NCI-H1105 (cell line): Measurements from ENCODE around the gene SPATA9.

ENCODE experiments used
- DNase-seq: peaks from one replicate; lab custom pipeline; 2025; lab: John Stamatoyannopoulos, UW

The SPATA9 gene, protein sequence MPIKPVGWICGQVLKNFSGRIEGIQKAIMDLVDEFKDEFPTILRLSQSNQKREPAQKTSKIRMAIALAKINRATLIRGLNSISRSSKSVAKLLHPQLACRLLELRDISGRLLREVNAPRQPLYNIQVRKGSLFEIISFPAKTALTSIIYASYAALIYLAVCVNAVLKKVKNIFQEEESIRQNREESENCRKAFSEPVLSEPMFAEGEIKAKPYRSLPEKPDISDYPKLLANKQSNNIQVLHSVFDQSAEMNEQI

DNA sequence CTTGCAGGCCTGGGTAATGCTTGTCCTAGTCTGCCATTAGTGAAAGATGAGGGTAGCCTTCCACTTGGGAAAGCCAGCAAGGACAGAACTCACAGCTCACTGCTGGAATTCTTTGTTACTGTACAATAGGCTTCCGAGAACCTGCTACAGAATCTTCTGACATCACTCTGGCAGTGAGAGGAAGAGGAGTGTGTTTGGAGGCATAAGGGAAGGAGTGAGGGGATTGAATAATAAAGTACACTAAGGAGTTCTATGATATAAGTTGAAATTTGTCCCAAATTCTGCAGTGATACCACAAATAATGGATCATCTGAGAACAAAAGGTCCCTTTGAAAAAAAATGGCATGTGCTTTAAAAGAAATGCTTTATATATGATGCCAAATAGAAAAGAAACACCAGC, at the start of gene SPATA9:
Gene SPATA9, minus strand, starts transcription at position 101 of the 400 bp plus-strand sequence. CDS start 137 bp downstream, outside the sequence.
- DNase-seq = no peak

DNA sequence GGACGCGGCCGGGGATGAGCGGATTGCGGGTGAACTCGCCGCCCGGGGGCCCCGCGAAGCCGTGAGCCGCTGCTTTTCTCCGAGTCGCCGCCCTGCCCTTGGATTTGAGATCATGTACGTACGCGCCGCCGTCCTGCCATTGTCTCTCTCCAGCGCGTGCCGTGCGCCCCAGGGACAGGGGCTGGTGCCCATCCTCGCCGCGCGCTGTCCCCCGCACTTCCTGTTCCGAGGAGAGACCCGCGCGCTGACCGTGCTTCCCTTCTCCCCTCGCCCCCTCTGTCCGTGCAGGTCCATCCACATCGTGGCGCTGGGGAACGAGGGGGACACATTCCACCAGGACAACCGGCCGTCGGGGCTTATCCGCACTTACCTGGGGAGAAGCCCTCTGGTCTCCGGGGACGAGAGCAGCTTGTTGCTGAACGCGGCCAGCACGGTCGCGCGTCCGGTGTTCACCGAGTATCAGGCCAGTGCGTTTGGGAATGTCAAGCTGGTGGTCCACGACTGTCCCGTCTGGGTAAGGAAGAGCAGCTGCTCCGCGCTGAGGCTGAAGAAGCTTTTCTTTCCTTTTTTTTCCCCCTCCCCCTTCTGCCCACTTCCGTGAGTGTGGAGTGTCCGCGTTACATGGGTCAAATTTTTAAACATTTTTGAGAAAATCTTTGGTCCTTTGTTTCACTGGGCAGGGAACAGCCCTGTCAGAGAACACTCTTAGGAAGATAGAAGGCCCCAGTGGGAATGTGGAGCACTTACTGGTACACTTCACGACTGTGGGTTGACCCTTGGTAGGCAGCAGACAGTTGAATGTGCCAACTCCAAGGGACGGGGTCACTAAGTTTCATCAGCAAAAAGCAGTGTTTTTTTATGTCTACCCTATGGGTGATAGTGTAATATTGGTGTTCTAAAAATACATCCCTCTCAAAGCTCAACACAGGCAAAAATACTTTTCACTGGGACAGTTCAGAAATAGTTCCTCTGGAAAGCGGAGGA, 49.1 kb upstream of the SPATA9 start:
- DNase-seq = no peak

DNA sequence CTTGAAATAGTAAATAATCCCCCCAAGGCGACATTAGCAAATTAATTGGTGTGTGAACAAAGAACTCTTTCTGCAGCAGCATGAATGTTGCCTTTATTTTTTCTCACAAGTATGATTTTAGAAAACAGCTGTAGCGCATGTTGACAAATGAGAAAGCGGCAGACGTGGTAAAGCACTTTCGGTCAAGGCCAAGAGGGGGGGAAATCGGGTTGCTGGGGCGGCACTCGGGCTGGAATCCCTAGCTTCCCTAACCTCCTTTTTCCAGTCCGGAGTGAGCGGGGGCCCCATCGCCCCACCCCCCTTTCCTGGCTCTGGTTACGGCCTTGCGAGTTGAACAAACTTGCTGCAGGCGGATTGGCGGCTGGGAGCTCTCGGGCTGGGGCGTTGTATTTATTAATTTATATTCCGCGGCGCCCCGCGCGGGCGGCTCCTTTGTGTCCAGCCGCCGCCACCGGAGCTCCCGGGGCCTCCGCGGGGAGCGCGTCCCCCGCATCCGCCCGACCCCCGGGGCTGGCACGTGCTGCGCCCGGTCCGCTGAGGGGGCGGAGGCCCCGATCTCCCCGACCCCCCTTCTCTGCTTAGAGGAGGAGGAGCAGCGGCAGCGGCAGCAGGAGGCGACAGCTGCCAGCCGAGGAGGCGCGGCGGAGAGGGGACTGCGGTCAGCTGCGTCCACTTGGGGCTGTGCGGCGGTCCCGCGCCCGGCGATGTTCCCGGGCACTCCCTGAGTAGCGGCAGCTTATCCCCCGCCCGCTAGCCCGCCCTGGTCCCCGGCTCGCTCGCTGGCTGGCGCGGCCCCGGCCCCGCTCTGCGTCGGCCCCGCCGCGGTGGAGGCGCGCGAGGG, 48.2 kb upstream of the SPATA9 start, which contains the start of gene RHOBTB3:
Gene RHOBTB3, plus strand, starts transcription at position 607 of the 841 bp plus-strand sequence. CDS start 347 bp downstream, outside the sequence.
- peak; percentile 34 for DNase-seq

DNA sequence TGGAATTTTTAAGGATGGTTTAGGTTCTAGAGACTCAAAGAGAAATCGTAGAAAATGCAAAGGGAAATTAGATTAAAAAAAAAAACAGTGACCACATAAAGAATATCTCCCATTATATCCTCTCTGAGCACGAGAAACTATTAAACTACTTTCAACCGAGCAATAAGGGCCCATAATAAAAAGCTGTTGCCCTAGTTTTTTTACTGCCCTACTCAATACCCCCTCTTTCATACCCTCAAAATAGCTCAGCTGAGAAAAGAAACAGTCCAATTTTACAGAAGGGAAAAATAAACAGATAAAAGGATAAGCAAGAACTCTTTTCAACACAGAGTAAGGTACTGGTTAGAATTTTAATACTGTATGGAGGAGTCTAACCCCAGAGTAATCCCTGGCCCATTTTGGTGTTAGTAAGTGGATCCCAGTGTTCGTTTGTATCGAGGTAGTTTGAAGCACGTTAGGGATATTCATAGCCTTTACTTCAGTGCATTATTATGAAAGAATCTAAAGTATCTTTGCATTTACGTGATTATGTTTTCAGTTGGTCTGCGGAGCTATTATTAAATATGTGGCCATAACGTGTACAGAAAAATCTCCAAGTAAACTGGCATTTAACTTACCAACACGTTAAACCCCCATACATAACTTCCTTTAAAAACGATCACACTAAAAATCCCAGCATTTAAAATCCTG, 47.4 kb upstream of the SPATA9 start:
- no peak for DNase-seq

DNA sequence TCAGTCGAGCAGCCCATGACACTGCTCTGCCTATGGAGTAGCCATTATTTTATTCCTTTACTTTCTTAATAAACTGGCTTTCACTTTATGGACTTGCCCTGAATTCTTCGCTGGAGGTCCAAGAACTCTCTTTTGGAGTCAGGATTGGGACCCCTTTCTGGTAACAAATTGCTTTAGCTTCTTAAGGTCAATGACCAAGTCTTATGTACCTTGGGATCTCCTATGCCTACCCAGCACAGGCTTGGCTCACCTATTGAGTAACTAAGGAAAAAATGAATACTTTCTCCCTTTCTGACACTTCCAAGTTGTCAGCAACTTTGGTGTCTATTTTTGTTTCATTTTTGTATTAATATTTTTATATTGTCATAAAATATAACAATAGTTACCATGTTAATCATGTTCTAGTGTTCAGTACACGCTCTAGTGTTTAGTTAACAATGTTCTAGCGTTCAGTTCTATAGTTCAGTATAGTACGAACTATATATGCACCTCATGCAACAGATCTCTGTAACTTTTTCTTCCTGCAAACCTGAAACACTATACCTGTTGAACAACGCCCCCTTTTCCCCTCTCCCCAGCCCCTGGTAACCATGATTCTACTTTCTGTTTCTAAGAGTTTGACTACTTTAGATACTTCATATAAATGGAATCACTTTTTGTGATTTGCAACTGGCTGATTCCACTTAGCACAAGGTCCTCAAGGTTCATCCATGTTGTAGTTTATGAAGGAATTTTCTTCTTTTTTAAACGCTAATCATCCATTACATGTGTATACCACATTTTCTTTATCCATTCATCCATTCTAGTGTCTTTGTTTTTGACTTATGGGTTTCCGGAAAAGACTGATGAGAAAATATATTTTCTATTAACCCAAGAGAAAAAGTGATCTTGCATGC, 46.6 kb upstream of the SPATA9 start:
- DNase-seq = no peak

DNA sequence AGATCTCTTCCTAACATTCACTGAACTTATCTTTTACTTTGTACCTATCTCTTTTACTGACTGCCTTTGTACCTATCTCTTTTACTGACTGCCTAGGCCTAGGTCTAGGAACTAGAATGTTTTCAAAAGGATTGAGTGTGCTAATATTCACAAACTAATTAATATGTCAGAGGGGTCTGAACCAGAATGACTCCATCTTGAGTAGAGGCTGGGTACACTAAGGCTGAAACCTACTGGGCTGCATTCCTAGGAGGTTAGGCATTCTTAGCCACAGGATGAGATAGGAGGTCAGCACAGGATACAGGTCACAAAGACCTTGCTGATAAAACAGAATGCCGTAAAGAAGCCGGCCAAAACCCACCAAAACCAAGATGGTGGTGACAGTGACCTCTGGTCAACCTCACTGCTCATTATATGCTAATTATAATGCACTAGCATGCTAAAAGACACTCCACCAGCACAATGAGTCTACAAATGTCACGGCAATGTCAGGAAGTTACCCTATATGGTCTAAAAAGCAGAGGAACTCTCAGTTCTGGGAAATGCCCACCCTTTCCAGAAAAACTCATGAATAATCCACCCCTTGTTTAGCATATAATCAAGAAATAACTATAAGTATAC, 45.8 kb upstream of the SPATA9 start:
- DNase-seq = no peak

DNA sequence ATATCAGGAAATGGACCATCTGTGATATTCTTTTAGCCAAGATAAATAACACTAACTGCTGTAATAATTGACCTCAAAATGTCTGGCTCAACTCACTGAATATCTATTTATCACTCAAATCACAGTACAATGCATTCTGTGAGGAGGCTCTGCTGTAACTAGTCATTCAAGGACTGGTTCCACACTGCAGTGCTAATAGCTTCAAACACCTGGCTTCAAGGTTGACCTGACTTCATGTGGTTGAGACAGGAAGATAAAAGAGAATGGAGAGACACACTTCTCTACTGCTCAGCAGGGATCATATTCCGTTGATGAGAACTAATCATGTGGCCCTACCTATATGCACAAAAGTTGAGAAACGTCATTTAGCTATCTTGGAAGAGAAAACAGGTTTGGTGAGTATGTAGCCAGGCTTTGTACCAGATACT, 45.0 kb upstream of the SPATA9 start:
- DNase-seq = no peak

DNA sequence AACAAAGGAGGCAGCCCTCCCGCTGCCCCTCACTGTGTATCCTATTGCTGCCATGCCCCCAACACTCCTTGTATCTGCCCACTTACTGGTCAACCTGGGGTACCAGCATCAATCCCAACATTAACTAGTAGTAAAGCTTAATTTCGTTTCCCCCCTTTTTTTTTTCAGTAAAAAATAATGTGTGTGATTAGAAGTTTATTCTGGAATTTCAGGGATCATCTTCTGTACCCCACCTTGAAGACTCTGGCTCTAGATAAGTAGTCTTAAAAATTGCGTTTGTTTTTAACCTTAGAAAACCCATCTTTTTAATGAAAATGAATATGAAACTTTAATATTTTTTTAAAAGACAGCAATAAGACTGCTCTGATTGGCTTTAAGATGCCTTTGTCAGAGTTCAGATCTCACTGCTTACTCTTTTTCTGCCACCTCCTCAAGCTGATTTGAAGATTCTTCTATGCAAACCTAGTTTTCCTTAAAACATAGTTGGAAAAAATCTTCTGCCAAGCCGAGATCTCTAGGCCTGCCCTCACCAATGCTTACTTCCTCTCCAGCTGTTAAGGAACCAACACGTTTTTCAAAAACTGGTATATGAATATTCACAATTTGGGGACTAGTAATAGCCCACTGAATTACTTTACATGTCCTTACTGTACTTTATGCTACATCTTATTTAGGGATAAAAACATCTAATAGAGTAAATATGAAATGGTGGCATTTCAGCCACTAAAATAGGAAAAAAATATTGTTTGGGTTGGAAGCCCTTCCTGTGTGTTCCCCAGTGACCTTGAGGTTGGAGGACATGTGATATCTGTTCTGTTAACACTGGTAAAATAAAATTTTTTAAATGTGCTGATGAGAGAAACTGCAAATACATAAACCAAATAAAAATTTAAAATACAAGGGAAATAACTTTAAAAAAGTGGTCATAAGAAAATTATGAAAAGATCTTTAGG, 44.3 kb upstream of the SPATA9 start:
- no peak for DNase-seq

DNA sequence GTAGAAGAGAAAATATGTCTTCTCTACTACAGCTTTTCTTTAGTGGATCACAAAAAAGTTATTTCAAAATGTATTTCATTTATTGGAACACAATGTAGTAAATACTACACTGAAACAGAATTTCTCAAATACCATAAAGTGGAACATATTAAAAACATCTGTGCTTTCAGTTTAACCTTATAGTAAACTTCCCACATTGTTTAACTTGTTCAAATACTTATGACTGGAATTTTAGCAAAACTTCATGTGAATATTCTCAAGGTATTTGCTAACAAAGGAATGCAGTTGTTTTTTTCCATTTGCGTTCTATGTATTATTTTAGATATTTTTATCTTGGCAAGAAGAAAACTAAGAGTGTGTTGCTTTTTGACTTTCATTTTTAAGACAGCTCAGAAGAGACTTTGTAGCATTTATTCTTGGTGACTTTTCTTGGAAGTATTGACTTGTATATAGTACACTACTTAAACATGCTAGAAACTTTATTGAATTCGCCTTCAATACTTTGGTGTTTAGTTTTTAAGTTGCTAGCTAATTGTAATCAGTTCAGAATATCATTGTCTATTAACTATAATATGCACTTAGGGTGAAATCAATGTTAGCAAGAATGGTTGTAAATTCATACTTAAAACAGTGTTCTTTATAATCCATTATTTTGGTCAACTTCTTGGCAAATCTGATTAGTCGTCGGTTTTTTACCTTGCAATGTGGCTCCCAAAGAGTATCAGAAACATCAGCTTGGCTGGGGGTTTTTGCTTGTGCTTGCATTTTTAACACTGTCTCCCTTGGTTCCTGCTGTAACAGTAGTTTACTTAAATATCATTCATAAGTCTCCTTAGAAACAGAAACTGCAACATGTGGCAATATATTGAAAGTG, 43.4 kb upstream of the SPATA9 start:
- DNase-seq = no peak

DNA sequence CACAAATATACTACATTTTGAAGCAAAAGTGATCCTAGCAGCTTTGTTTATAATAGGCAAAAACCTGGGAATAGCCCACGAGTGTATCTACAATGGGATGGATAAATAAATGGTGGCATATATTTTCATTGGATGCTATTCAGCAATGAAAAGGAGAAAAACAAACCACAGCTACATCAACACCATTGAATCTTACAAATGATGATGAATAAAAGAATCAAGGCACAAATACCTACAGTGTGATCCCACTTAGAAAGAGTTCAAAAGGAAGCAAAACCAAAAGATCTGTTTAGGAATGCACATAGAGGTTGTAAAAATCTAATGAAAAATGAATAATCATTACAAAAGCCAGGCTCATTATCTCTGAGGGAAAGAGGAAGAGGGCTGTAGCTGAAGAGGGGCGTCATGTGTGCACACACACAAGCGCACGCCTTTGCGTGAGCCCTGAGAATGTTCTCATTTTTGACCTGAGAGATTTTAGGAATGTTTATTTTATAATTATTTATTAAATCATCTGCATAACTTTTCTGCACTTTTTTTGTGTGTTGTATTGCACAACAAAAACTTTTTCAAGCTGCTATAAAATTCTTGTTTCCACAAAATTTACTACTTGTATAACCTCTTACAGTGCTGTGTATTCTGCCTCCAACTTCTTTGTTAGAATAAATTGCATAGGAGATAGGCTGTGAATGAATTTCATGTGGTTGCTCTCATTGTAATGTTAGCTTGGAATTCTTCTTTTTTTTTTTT, 42.5 kb upstream of the SPATA9 start:
- DNase-seq = no peak

DNA sequence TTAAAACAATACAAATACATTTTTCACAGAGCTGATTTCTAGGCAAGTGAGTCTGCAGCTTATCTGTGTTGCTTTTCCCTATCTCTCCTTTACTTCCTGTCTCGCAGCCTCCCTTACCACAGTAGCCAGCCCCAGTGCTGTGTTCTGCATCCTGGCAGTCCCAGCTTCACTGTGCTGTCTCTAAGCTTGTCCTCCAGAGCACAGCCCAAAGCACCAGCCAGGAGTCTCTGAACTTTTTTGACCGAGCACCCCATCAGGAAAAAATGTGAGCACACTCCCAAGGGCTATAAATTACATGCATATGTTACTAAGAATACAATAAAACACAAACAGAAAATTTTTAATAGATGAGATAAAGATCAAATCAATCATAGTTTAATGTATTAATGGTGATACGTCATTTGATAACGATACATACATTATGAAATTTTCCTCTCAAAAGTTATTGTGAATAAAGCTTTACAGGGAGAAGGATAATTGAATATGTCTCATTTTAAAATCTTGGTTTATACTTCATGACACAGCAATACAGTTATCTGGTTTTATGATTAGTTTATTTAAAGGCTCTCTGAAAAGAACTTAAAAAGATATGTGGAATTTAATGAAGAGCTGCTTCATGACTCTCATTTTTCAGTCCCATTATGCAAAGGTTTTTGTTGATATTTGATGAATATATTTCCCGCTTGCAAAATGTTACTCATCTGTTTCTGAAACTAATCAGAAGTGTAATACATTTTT, 41.0 kb upstream of the SPATA9 start:
- DNase-seq = no peak

DNA sequence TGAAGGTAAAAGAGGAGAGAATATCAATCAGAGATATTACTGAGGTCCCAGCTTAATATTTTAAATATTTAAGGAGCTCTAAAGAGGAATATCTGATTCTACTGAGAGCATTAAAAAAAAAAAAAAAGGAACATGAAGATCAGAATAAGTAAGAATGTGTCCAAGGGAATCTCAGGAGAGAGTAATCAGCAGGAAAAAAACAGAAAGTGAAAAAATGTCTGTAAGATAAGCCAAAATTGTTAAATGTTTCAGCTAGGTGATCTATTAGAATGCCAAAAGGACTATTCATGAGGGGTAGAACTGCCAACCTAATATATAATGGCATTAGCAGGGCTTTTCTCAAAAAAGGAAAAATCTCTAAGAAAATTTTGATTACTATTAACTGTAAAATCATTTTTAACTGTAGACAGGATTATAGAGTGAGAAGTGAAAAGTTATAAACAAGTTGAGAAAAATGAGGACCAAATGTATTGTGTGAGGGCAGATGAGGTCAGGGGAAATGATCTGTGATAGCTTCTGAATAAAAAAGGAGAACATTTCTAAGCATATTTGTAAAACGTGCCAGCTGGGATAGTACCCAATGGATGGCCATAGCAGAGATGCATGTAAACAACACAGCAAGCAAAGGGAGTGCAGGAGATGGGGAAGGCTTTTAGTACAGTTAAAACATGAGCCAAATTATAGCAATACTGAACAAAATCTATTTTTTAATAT, 38.9 kb upstream of the SPATA9 start:
- no peak for DNase-seq

DNA sequence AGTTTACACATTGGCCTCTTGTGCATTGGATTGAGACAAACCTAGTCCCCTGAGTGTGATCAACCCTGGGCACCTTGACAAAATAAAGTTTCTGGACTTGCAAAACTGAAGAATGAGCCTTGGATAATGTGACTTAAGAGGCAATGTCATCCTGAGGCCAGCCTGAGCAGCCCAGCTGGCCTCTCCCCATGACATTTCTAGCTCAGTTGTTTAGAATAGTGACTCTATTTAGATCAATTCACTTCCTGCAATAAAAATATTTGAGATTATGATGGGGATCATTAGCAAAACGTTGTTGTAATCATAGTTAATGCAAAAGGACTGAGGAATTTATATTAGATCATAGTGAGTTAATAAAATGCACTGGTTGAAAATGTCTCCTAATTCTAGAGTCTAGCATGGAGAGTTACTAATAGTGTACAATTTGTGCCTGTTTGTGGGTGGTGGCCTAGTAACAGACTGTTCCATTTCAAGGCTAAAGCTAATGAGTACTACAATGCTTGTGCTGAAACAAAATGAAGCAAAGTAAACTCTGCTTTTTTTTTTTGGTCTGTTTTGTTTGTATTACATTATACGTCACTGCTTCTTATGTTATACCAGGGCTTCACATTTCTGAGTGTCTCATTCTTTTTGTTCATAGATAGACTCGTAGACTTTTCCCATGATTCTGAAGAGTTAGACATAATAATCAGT, 37.4 kb upstream of the SPATA9 start:
- no peak for DNase-seq

DNA sequence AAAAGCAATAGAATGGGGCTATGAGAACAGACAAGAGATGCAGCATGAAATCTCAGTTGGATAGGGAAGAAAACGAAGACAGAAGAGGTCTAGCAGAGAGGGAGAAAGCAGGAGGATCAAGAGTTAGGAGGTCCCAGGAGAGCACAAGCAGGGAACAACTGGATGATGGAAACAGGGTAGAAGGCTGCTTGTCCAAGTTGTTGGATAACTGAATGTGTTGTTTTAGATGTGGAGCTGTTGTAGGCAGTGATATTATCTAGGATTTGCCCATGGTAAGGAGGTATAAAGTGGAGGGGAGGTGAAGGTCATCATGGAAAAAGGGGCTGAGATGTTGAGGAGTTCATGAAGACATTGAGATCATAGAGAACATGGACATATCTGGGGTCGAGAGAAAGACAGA, 35.9 kb upstream of the SPATA9 start:
- DNase-seq = no peak

DNA sequence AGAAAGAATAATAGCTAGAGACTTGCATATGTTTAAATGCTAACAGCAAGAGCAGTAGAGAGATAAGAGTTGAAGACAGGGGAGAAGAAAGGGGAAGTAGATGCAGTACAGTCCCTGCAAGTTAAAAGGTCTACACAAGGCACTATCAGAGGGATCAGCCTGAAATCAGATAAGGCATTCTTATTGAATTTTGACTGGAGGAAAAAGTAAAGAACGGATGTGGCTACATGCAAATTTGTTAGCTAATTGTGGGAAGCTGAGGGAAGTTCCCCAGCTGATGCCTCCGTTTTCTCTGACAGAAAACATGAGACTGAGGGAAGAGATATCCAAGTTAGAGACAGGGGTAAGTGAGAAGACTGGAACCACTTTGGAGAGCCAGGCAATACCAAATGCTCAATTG, 35.4 kb upstream of the SPATA9 start:
- DNase-seq = no peak
